H1 (cell line): ENCODE results near the gene GABRP. TPM values are rescaled to one million over a fixed set of nuclear protein-coding genes. Genes with fewer than 3 reads are reported as not detected.

ENCODE experiments used
- CTCF ChIA-PET: fragments of 300-600 bp; sonication (Branson Sonifier 250); formaldehyde crosslinking; loops from one replicate; lab custom pipeline; 2021; ENCODE audit not compliant: partially characterized antibody; lab: Charles Lee
- POLR2A ChIA-PET: fragments of 300-600 bp; sonication (Branson Sonifier 250); formaldehyde crosslinking; loops from one replicate; lab custom pipeline; 2021; ENCODE audit warnings: inconsistent platforms; ENCODE audit not compliant: partially characterized antibody; lab: Charles Lee
- DNase-seq, 2 experiments: peaks; one replicate each; pipeline versions ENCODE4 v3.0.0 to v3.0.0-alpha.2; 2010 to 2022; ENCODE audit warnings: low spot score in 2 of 2, low read depth in 1 of 2, mixed read lengths in 1 of 2
- FAIRE-seq: peaks from 2 replicates; lab custom pipeline; 2011; peaks lifted over from hg19 to GRCh38; lab: Jason Lieb, UNC
- H2AFZ ChIP-seq: 2 replicates; pipeline ENCODE4 v1.8.1; 2012; ENCODE audit warnings: low read length, inconsistent platforms
- H2AK5ac ChIP-seq: 2 replicates; pipeline ENCODE4 v1.6.1; 2013; ENCODE audit warnings: low read depth, low read length
- H2BK120ac ChIP-seq: replicated peaks from 2 replicates; pipeline ENCODE3; 2013; ENCODE audit warnings: low read depth, low read length, inconsistent platforms
- H2BK12ac ChIP-seq: 2 replicates; pipeline ENCODE4 v1.6.1; 2013; ENCODE audit warnings: low read depth, low read length
- H2BK15ac ChIP-seq: 2 replicates; pipeline ENCODE4 v1.6.1; 2013; ENCODE audit warnings: low read length
- H2BK20ac ChIP-seq: 2 replicates; pipeline ENCODE4 v1.6.1; 2013; ENCODE audit warnings: low read length
- H2BK5ac ChIP-seq: 2 replicates; pipeline ENCODE4 v1.6.1; 2013; ENCODE audit warnings: low read depth, low read length
- H3K14ac ChIP-seq: 2 replicates; pipeline ENCODE4 v1.6.1; 2013; ENCODE audit warnings: inconsistent platforms; ENCODE audit not compliant: insufficient read length
- H3K18ac ChIP-seq: 2 replicates; pipeline ENCODE4 v1.6.1; 2013; ENCODE audit warnings: low read length; ENCODE audit errors: extremely low read depth
- H3K23ac ChIP-seq: 2 replicates; pipeline ENCODE4 v1.6.1; 2013; ENCODE audit warnings: inconsistent platforms; ENCODE audit not compliant: insufficient read length
- H3K23me2 ChIP-seq: 2 replicates; pipeline ENCODE4 v1.6.1; 2013; ENCODE audit warnings: low read depth, low read length
- H3K27ac ChIP-seq: 2 replicates; pipeline ENCODE4 v1.6.1; 2011; ENCODE audit warnings: low read depth, low read length, inconsistent platforms
- H3K27me3 ChIP-seq, 4 experiments: replicated peaks in 1 of 4; 1 replicate in 1 of 4; 2 replicates in 3 of 4; pipeline versions ENCODE4 v1.6.1 to v1.8.1; 2011 to 2013; ENCODE audit warnings: low read length in 3 of 4, mild to moderate bottlenecking in 3 of 4, inconsistent platforms in 2 of 4, mixed read lengths in 2 of 4, moderate library complexity in 1 of 4; ENCODE audit not compliant: control insufficient read depth in 3 of 4, insufficient read depth in 3 of 4; ENCODE audit errors: extremely low read depth in 1 of 4
- H3K36me3 ChIP-seq, 4 experiments: 2 replicates each; pipeline versions ENCODE4 v1.6.1 to v1.8.1; 2011 to 2013; ENCODE audit warnings: mild to moderate bottlenecking in 4 of 4, low read length in 3 of 4, moderate library complexity in 2 of 4, control low read depth in 1 of 4, inconsistent platforms in 1 of 4; ENCODE audit not compliant: insufficient read depth in 4 of 4, control insufficient read depth in 2 of 4
- H3K4ac ChIP-seq: replicated peaks from 2 replicates; pipeline ENCODE3; 2013; ENCODE audit warnings: low read length, low read depth, mixed read lengths, inconsistent platforms; ENCODE audit not compliant: insufficient read length
- H3K4me1 ChIP-seq, 4 experiments: replicated peaks in 1 of 4; 1 replicate in 1 of 4; 2 replicates in 3 of 4; pipeline versions ENCODE4 v1.6.1 to v1.8.1; 2011 to 2013; ENCODE audit warnings: low read length in 3 of 4, inconsistent platforms in 2 of 4, mixed read lengths in 1 of 4; ENCODE audit not compliant: insufficient read depth in 4 of 4, control insufficient read depth in 3 of 4
- H3K4me2 ChIP-seq, 2 experiments: 2 replicates each; pipeline versions ENCODE4 v1.6.1 to v1.8.1; 2011 to 2013; ENCODE audit warnings: low read depth in 2 of 2, low read length in 2 of 2, control low read depth in 1 of 2, inconsistent platforms in 1 of 2, mild to moderate bottlenecking in 1 of 2; ENCODE audit not compliant: insufficient read depth in 1 of 2
- H3K4me3 ChIP-seq, 4 experiments: fragments of 200-600, 300-600 bp in 1 of 4; sonication (generic), shearing (Covaris generic), sonication (Bioruptor Twin) in 1 of 4; 2 replicates each; pipeline versions ENCODE4 v1.5.1 to v1.8.1; 2011 to 2016; ENCODE audit warnings: low read length in 4 of 4, low read depth in 3 of 4, control low read depth in 2 of 4, inconsistent platforms in 2 of 4, mild to moderate bottlenecking in 2 of 4, mixed read lengths in 1 of 4, moderate library complexity in 1 of 4; ENCODE audit not compliant: insufficient read depth in 2 of 4; ENCODE audit errors: extremely low read depth in 1 of 4
- H3K56ac ChIP-seq: replicated peaks from 2 replicates; pipeline ENCODE3; 2013; ENCODE audit warnings: low read depth, mild to moderate bottlenecking, mixed read lengths, low read length, inconsistent platforms; ENCODE audit not compliant: insufficient read length
- H3K79me1 ChIP-seq: 2 replicates; pipeline ENCODE4 v1.6.1; 2013; ENCODE audit warnings: low read depth, low read length, control low read depth
- H3K79me2 ChIP-seq, 2 experiments: 2 replicates each; pipeline versions ENCODE4 v1.6.1 to v1.8.1; 2012 to 2013; ENCODE audit warnings: low read length in 2 of 2, mild to moderate bottlenecking in 2 of 2, inconsistent platforms in 1 of 2; ENCODE audit not compliant: insufficient read depth in 2 of 2, control insufficient read depth in 1 of 2
- H3K9ac ChIP-seq, 4 experiments: replicated peaks in 1 of 4; 1 replicate in 1 of 4; 2 replicates in 3 of 4; pipeline versions ENCODE4 v1.6.1 to v1.8.1; 2011 to 2013; ENCODE audit warnings: low read depth in 3 of 4, low read length in 3 of 4, control low read depth in 2 of 4, mild to moderate bottlenecking in 2 of 4, moderate library complexity in 2 of 4, inconsistent platforms in 1 of 4; ENCODE audit errors: extremely low read depth in 1 of 4
- H3K9me3 ChIP-seq, 2 experiments: 2 replicates each; pipeline versions ENCODE4 v1.6.1 to v1.8.1; 2012 to 2013; ENCODE audit warnings: mild to moderate bottlenecking in 2 of 2, moderate library complexity in 2 of 2, control low read depth in 1 of 2, inconsistent platforms in 1 of 2, low read depth in 1 of 2, low read length in 1 of 2, mixed read lengths in 1 of 2; ENCODE audit not compliant: insufficient read depth in 2 of 2
- H4K20me1 ChIP-seq, 2 experiments: replicated peaks in 1 of 2; 2 replicates each; pipeline versions ENCODE3 to v1.8.1; 2011 to 2013; ENCODE audit warnings: inconsistent platforms in 2 of 2, low read length in 2 of 2, mild to moderate bottlenecking in 1 of 2; ENCODE audit not compliant: insufficient read depth in 2 of 2, control insufficient read depth in 1 of 2
- H4K5ac ChIP-seq: 2 replicates; pipeline ENCODE4 v1.6.1; 2013; ENCODE audit warnings: low read length, low read depth, mixed read lengths, inconsistent platforms; ENCODE audit not compliant: insufficient read length
- H4K8ac ChIP-seq: 2 replicates; pipeline ENCODE4 v1.8.0; 2013; ENCODE audit warnings: mild to moderate bottlenecking, moderate library complexity, low read length, inconsistent platforms; ENCODE audit not compliant: insufficient read depth; ENCODE audit errors: extremely low read depth
- H4K91ac ChIP-seq: replicated peaks from 2 replicates; pipeline ENCODE3; 2013; ENCODE audit warnings: low read length, mixed read lengths, inconsistent platforms; ENCODE audit not compliant: insufficient read length
- CTCF ChIP-seq, 3 experiments: IDR thresholded peaks; 1 replicate in 2 of 3; 2 replicates in 1 of 3; pipeline versions ENCODE4 v1.5.1 to v1.6.1; 2011; ENCODE audit warnings: low read length in 3 of 3, mild to moderate bottlenecking in 3 of 3, inconsistent platforms in 2 of 3, low read depth in 1 of 3, moderate library complexity in 1 of 3; ENCODE audit not compliant: insufficient read depth in 1 of 3; ENCODE audit errors: control extremely low read depth in 1 of 3
- POU5F1 ChIP-seq: IDR thresholded peaks from 2 replicates; pipeline ENCODE4 v1.6.1; 2011; ENCODE audit warnings: low read depth, mild to moderate bottlenecking, low read length, moderate library complexity
- RAD21 ChIP-seq, 2 experiments: IDR thresholded peaks in 1 of 2; conservative IDR thresholded peaks in 1 of 2; 2 replicates each; pipeline ENCODE4 v1.6.1; 2011; ENCODE audit warnings: low read depth in 2 of 2, low read length in 2 of 2, improper control_type of control experiment in 1 of 2, inconsistent platforms in 1 of 2, mild to moderate bottlenecking in 1 of 2, moderate library complexity in 1 of 2
- RNF2 ChIP-seq: fragments of 200-900, 300-1000 bp; sonication (generic); IDR thresholded peaks from 2 replicates; pipeline ENCODE4 v1.7.1; 2016; ENCODE audit warnings: borderline replicate concordance, low read depth, mild to moderate bottlenecking, antibody characterized with exemption, low read length; ENCODE audit not compliant: poor library complexity, severe bottlenecking; ENCODE audit errors: missing control alignments
- whole genome bisulfite sequencing, 2 experiments: shearing (Covaris generic) in 1 of 2; methylation state at CpG; one replicate each; pipeline versions ENCODE4 v1.1.6 to v1.1.7; 2013 to 2015; ENCODE audit warnings: low lambda C conversion rate in 2 of 2, mixed read lengths in 2 of 2, inconsistent platforms in 1 of 2, low coverage in 1 of 2, missing lambda C conversion rate in 1 of 2; ENCODE audit not compliant: insufficient replicate concordance in 2 of 2, insufficient coverage in 1 of 2, insufficient read length in 1 of 2; ENCODE audit errors: extremely low coverage in 1 of 2, missing lambda C conversion rate in 1 of 2; 5-methylcytosine and 5-hydroxymethylcytosine counted together
- polyA plus RNA-seq, 7 experiments: library from polyadenylated mRNA; depleted of rRNA in 3 of 7; stranded (reverse) in 5 of 7; unstranded in 2 of 7; fragments of >200 nt in 5 of 7; fragments of 200-250 nt in 2 of 7; gene quantifications; 1 replicate in 5 of 7; 2 replicates in 1 of 7; 4 replicates in 1 of 7; pipeline versions ENCODE4 v1.2.1 to v1.2.3, GENCODE V29; 2011 to 2013; ENCODE audit warnings: missing spikeins in 2 of 7, mixed read lengths in 2 of 7
- total RNA-seq: library from RNA; stranded (reverse); fragmentation: NEBNext Ultra II Directional; extraction: Animal tissue kit (Norgen Biotek cat#: 25700); gene quantifications from 2 replicates; pipeline ENCODE4 v1.2.1, GENCODE V29; 2021

GABRP gene
- total and polyA plus RNA-seq, 2 of the 8 experiments (the other 6 are each of a cell fraction or from before 2014, with no cell fraction given) = 3.7 to 4.0 TPM

DNA sequence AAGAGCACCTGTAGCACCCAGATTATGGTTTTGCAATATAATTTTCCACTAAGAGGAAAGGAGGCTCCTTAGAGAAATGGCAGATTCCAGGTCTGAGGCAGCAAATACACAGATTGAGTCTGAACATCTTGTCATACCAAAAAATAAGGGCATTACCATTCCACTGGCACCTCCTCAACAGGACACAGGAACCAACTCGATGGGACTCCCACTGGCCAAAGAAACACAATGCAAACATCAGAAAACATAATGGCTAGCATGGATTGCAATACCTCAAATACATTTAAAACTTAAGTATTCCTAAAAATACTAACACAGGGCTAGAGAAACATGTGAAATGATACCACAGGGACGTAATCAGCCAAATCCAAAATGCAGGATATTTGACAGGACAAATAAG lies 65.8 kb downstream of the GABRP start:
- Histone ChIP-seq H2BK15ac (no peak overlapping the region), H2AFZ (no peak overlapping the region), H2AK5ac (no peak overlapping the region), H3K23me2 (no peaks in the 10 kb centered on the region; the same call in 1 of the 2 replicates), H4K20me1 (no peaks in the 10 kb centered on the region), H3K56ac (no peak overlapping the region), H2BK120ac (no peak overlapping the region), H3K79me1 (no peaks in the 10 kb centered on the region), H3K9ac (no peak overlapping the region), H4K91ac (no peak overlapping the region), H3K4me2 (no peak overlapping the region), H2BK5ac (no peak overlapping the region), H4K5ac (no peak overlapping the region), H3K79me2 (no peaks in the 10 kb centered on the region), H2BK20ac (no peak overlapping the region), H3K9me3 (no peaks in the 10 kb centered on the region), H3K4me3 (no peak overlapping the region), H3K27me3 (no peaks in the 10 kb centered on the region), H3K4ac (no peak overlapping the region), H3K27ac (no peak overlapping the region), H3K18ac (no peak overlapping the region), H4K8ac (no peak overlapping the region), H2BK12ac (no peak overlapping the region), H3K4me1 (no peaks in the 10 kb centered on the region), H3K23ac (no peak overlapping the region), H3K14ac (no peak overlapping the region), H3K36me3 (no peaks in the 10 kb centered on the region)
- TF ChIP-seq RNF2 (no peak), POU5F1 (no peak), RAD21 (IDR thresholded peaks at IDR 0.05 in 1 of 2, conservative IDR thresholded peaks at IDR 0.05 in 1 of 2; ENCODE audit: low read depth in 2 of 2, low read length in 2 of 2) (no peak), CTCF (IDR thresholded peaks at IDR 0.05; ENCODE audit: control extremely low read depth in 1 of 3, insufficient read depth in 1 of 3, low read depth in 1 of 3, low read length in 3 of 3) (peak in 1 of 3 experiments; percentile 29; a peak in 1 of 4 replicates)
- WGBS, 2 experiments = 82% methylated on average over 2 of the region's 2 CpGs; no CpG with 5 or more reads in 1 of the 2 experiments
- ChIA-PET POLR2A (no interaction called here), CTCF (interaction anchor here (0.9 to 1.0 kb wide), 2 partner anchors 16 to 182 kb away, joined by 3 read pairs; no protein-coding TSS in a partner anchor)
- DNase-seq (no peak), FAIRE-seq (peak; percentile 58)
